ENCODE measurements around the gene ZNF830. TPM values are rescaled to one million over a fixed set of nuclear protein-coding genes. Genes with fewer than 3 reads are reported as not detected.

Gene ZNF830
- total and polyA plus RNA-seq, 2 of the 13 experiments (the other 11 are each of a cell fraction or from before 2014, with no cell fraction given) = 6.1 to 19.0 TPM

DNA sequence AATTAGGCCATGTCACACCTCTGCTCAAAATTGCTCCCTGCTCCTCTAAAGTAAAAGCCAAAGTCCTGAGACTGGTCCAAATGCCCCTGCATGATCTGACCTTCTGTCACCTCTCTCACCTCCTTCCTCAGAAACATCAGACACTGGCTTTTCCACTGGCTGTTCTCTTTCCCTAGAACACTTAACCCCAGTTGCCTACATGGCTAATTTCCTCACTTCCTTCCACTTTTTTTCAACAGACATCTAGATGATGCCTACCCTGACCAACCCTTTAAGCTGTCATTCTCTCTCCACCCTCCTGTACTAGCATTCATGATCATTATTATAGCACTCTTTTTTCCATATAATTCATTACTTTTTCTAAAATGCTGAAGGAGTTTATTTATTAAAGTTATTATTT lies 31.1 kb upstream of the ZNF830 start:
- ChIA-PET CTCF (ENCODE audit: low intra/inter-chr PET ratio, low total read pairs) (no interaction called here), POLR2A (no interaction called here)
- Histone ChIP-seq H3K4me2 (ENCODE audit: low read depth, low read length) (no peak overlapping the region), H3K79me2 (ENCODE audit: insufficient read depth, low read length) (no peaks in the 10 kb centered on the region), H3K27ac (ENCODE audit: extremely low read length, insufficient read depth, low read length) (no peak overlapping the region), H3K36me3 (replicated peaks in 1 of 2; ENCODE audit: control insufficient read depth in 1 of 2, insufficient read depth in 2 of 2, low read length in 2 of 2) (no peaks in the 10 kb centered on the region), H3K4me3 (replicated peaks in 1 of 3; ENCODE audit: insufficient read depth in 1 of 3, low read depth in 2 of 3, low read length in 3 of 3) (no peak overlapping the region), H3K4me1 (ENCODE audit: insufficient read depth, low read length) (no peaks in the 10 kb centered on the region), H3K9me3 (ENCODE audit: low read length) (no peaks in the 10 kb centered on the region), H4K20me1 (ENCODE audit: insufficient read depth, low read length) (no peaks in the 10 kb centered on the region), H3K27me3 (ENCODE audit: control insufficient read depth in 1 of 2, insufficient read depth in 2 of 2, low read length in 2 of 2) (no peaks in the 10 kb centered on the region; a peak in 1 of 5 replicates), H2AFZ (ENCODE audit: low read length) (no peak overlapping the region), H3K9ac (ENCODE audit: insufficient read depth, low read depth, low read length) (no peak overlapping the region)
- in situ Hi-C loops (cut with HindIII; ENCODE audit: extremely low pct_ligation_motif_present, low pct_unique_long_range_greater_than_20kb) (no loop called here), intact Hi-C loops (cut with micrococcal nuclease; ENCODE audit: unreplicated experiment) (no loop called here)
- BruUV-seq (replicated peaks) = no TSS peak
- TF ChIP-seq MYC (CRISPR knock-in tag; IDR thresholded peaks at IDR 0.05; ENCODE audit: borderline replicate concordance) (no peak), ZNF614 (CRISPR knock-in tag; IDR thresholded peaks at IDR 0.05; ENCODE audit: borderline replicate concordance) (no peak), ZNF768 (CRISPR knock-in tag; IDR thresholded peaks at IDR 0.05) (no peak), ZNF564 (CRISPR knock-in tag; IDR thresholded peaks at IDR 0.05) (no peak), ZNF446 (CRISPR knock-in tag; IDR thresholded peaks at IDR 0.05) (no peak), EEA1 (CRISPR knock-in tag; IDR thresholded peaks at IDR 0.05; ENCODE audit: borderline replicate concordance) (no peak), ZNF792 (CRISPR knock-in tag; IDR thresholded peaks at IDR 0.05) (no peak), TCF7 (IDR thresholded peaks at IDR 0.05; ENCODE audit: low read depth) (no peak), HMGA1 (CRISPR knock-in tag; conservative IDR thresholded peaks at IDR 0.05) (no peak), ZNF780A (CRISPR knock-in tag; IDR thresholded peaks at IDR 0.05) (no peak), NFYC (CRISPR knock-in tag; IDR thresholded peaks at IDR 0.05) (no peak), AKAP8 (CRISPR knock-in tag; IDR thresholded peaks at IDR 0.05) (no peak), MLLT10 (CRISPR knock-in tag; IDR thresholded peaks at IDR 0.05) (no peak), SIX1 (CRISPR knock-in tag; IDR thresholded peaks at IDR 0.05; ENCODE audit: borderline replicate concordance) (no peak), ZNF232 (CRISPR knock-in tag; IDR thresholded peaks at IDR 0.05; ENCODE audit: borderline replicate concordance) (no peak), TRIM24 (CRISPR knock-in tag; IDR thresholded peaks at IDR 0.05) (no peak), ZBTB8A (CRISPR knock-in tag; IDR thresholded peaks at IDR 0.05; ENCODE audit: borderline replicate concordance, low read depth) (no peak)
- TF ChIP-seq, protein P1, sequence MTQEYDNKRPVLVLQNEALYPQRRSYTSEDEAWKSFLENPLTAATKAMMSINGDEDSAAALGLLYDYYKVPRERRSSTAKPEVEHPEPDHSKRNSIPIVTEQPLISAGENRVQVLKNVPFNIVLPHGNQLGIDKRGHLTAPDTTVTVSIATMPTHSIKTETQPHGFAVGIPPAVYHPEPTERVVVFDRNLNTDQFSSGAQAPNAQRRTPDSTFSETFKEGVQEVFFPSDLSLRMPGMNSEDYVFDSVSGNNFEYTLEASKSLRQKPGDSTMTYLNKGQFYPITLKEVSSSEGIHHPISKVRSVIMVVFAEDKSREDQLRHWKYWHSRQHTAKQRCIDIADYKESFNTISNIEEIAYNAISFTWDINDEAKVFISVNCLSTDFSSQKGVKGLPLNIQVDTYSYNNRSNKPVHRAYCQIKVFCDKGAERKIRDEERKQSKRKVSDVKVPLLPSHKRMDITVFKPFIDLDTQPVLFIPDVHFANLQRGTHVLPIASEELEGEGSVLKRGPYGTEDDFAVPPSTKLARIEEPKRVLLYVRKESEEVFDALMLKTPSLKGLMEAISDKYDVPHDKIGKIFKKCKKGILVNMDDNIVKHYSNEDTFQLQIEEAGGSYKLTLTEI (CRISPR knock-in tag; conservative IDR thresholded peaks at IDR 0.05) = no peak
- TF ChIP-seq, protein P2, sequence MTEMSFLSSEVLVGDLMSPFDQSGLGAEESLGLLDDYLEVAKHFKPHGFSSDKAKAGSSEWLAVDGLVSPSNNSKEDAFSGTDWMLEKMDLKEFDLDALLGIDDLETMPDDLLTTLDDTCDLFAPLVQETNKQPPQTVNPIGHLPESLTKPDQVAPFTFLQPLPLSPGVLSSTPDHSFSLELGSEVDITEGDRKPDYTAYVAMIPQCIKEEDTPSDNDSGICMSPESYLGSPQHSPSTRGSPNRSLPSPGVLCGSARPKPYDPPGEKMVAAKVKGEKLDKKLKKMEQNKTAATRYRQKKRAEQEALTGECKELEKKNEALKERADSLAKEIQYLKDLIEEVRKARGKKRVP (CRISPR knock-in tag; IDR thresholded peaks at IDR 0.05) = no peak
- TF ChIP-seq, protein P3, sequence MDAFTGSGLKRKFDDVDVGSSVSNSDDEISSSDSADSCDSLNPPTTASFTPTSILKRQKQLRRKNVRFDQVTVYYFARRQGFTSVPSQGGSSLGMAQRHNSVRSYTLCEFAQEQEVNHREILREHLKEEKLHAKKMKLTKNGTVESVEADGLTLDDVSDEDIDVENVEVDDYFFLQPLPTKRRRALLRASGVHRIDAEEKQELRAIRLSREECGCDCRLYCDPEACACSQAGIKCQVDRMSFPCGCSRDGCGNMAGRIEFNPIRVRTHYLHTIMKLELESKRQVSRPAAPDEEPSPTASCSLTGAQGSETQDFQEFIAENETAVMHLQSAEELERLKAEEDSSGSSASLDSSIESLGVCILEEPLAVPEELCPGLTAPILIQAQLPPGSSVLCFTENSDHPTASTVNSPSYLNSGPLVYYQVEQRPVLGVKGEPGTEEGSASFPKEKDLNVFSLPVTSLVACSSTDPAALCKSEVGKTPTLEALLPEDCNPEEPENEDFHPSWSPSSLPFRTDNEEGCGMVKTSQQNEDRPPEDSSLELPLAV (CRISPR knock-in tag; conservative IDR thresholded peaks at IDR 0.05; ENCODE audit: low read depth) = no peak
- no peak for FAIRE-seq
- no peak for DNase-seq (ENCODE audit: low spot score)
- no peak for ATAC-seq
